Measurements from ENCODE around the gene LRRC36.

LRRC36 gene

GRCh38 chr16:67294938-67295361, 31.7 kb upstream of the LRRC36 start:
- DNase-seq, result peak; percentile 59

GRCh38 chr16:67296420-67296819, 30.2 kb upstream of the LRRC36 start:
- DNase-seq, result peak; percentile 90

- no peak for DNase-seq
Measured at GRCh38 chr16:67298277-67298676, 28.3 kb upstream of the LRRC36 start.

- DNase-seq, result no peak
Measured at GRCh38 chr16:67299269-67299668, 27.3 kb upstream of the LRRC36 start.

- peak; percentile 34 for DNase-seq
Measured at GRCh38 chr16:67301080-67301782, 25.4 kb upstream of the LRRC36 start.

GRCh38 chr16:67302076-67302475, 24.5 kb upstream of the LRRC36 start:
- no peak for DNase-seq

- no peak for DNase-seq
Measured at GRCh38 chr16:67302970-67303369, 23.6 kb upstream of the LRRC36 start.

GRCh38 chr16:67304020-67304419, 22.6 kb upstream of the LRRC36 start:
- peak; percentile 67 for DNase-seq

GRCh38 chr16:67305216-67306071, 21.2 kb upstream of the LRRC36 start:
- DNase-seq, result no peak

GRCh38 chr16:67310561-67310960, 16.1 kb upstream of the LRRC36 start:
- DNase-seq, result no peak

- peak; percentile 100 for DNase-seq
Measured at GRCh38 chr16:67311607-67312488, 14.8 kb upstream of the LRRC36 start.

- no peak for DNase-seq
Measured at GRCh38 chr16:67312719-67313118, 13.9 kb upstream of the LRRC36 start.

- no peak for DNase-seq
Measured at GRCh38 chr16:67317853-67318252, 8.8 kb upstream of the LRRC36 start.

GRCh38 chr16:67326115-67326471, 522 bp upstream of the LRRC36 start:
- DNase-seq, result no peak

GRCh38 chr16:67327743-67328142, 1.1 kb downstream of the LRRC36 start:
- no peak for DNase-seq

GRCh38 chr16:67329901-67330300, 3.3 kb downstream of the LRRC36 start:
- DNase-seq, result no peak

GRCh38 chr16:67333315-67333714, 6.7 kb downstream of the LRRC36 start:
- DNase-seq, result no peak

GRCh38 chr16:67336116-67336515, 9.5 kb downstream of the LRRC36 start:
- DNase-seq, result no peak

- peak; percentile 9 for DNase-seq
Measured at GRCh38 chr16:67336648-67337047, 10.0 kb downstream of the LRRC36 start.

GRCh38 chr16:67339453-67339852, 12.8 kb downstream of the LRRC36 start:
- peak; percentile 21 for DNase-seq

GRCh38 chr16:67341250-67341649, 14.6 kb downstream of the LRRC36 start:
- no peak for DNase-seq

- DNase-seq, result no peak
Measured at GRCh38 chr16:67342616-67343015, 16.0 kb downstream of the LRRC36 start.

GRCh38 chr16:67345401-67345800, 18.8 kb downstream of the LRRC36 start:
- no peak for DNase-seq
